T-helper 1 cell treated with Interleukin-12 subunit alpha and Interleukin-12 subunit beta and Interleukin-4 antibody, amounts not matched to agents 30 ng/mL and 1 ng/mL, for 36 hours (primary cell): ENCODE measurements around the gene RUNX2. TPM values are rescaled to one million over a fixed set of nuclear protein-coding genes. Genes with fewer than 3 reads are reported as not detected.

Experiments used
- intact Hi-C: fragments of 100-400 bp; cut with micrococcal nuclease; formaldehyde crosslinking; loops from one replicate; pipeline ENCODE4 v1.15.1; 2024
- total RNA-seq: library from RNA; stranded (reverse); gene quantifications from 2 replicates; pipeline ENCODE4 v1.2.3, GENCODE V29; 2022

Gene RUNX2
- total RNA-seq, 1 donor from 2014 or later = 14.6 TPM

DNA sequence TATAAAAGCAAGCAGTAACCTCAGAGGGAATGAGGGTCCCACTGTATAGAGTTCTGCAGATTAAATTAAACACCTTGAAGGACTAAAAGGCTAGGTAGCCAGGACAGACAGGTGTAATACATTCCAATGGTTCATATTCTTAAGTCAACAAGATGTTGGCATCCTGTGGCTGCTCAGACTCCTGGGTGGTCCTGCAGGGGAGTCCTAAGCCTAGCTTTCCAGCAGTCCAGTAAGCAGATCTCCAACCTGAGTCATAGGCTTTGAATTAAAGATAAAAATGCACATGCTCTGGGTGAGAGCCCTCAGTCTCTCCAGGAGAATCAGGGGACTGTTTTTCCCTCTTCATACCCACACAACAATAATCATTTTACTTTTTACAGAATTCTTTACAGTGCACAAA lies 356.9 kb downstream of the RUNX2 start:
- intact Hi-C loops = no loop called here

DNA sequence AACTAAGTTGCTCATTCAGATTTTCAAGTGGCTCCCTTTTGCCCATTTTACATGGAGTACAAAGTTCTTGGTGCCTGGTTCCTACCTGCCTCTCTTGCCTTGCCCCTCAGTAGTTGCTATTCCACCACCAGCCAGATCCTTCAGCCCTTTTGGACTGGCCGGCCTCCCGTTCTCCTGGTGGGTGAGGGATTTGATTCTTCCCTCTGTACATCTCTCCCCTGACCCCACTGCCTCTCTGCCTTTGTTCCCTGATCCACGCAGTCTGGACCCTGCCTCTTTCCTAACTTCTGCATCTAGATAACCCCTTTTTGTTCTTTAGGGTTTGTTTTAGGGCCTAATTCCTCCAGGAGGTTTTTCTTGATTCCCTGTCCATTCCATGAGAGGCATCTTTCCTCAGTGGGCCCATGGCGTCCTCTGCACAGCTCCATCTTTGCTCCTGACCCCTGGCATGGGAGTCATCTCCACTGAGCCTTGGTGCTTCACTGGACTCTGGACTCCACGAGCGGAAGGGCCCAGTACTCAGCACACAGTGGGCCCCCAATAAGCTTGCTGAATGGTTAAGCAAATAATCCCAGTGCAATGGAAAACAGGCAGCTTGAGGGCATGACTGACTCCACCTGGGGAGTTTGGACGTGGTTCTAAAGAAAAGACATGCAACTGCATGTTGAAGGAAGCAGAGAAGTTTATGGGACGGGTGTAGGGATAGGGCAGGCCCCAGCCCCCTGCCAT lies 358.9 kb downstream of the RUNX2 start:
- intact Hi-C loops = no loop called here

DNA sequence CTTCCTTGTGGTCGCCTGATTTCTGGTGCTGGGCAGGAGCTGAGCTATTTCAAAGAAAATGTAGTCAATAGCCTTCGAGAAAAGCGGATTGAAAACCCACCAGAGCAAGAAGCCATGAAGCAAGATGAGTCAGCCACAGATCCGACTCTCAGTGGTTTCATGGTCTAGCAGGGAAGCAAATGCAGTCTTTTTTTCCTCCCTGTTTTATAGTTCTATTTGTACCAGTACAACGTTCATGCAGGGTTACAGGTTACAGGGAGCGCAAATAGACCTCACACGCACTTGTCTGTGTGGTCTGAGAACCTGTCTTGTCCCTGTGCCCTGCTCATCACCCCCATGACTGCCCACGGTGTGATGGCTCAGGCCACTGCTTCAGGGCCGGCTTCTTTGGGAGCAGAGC lies 359.4 kb downstream of the RUNX2 start:
- intact Hi-C loops = no loop called here

DNA sequence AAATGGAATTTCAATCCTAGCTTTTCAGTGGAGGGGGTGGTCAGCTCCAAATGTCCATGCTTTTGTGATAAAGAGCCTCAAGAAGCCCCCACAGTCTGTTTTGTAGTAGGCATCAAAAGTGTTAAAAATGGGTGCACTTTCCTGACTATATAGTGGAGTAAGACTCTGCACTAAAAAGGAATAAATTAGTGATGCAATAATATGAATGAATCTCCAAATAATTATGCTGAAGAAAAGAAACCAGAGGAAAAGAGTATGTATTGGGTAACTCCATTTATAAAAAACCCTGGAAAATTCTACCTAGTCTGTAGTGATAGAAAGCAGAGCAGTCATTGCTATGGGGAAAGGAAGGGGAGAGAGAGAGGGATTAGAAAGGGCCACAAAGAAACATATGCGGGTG lies 360.1 kb downstream of the RUNX2 start:
- intact Hi-C loops = no loop called here

DNA sequence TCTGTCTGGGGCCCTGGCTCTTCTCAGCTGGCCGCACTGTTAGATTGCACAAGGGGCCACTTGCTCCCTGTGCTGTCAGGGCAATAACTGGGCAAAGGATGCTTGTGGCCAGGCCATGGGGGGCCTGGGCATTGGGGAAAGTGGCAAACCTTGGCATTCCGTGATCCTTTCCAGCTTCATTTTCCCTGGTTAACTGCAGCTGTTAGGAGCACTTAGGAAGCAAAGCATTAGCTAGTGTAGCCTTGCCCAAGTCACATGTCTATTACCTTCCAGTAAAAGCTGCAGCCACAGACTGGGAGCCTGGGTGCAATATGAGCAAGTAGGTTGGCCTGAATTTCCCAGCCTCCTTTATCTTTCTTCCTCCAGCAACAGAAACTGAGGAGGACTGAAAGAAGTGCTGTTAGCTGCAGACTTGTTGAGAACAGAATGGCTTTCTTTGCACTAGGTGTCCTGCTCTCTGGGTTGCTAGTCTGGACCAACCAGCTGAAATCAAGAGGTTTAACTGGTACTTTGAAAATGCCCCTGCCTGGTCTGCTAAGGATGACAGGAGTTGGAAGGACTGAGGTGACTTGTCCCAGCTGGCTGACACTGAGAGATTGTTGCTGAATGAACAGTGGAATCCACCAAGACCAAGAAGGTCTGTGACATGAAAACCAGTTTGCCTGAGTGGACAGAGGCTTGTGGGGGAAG lies 361.9 kb downstream of the RUNX2 start:
- intact Hi-C loops = no loop called here

DNA sequence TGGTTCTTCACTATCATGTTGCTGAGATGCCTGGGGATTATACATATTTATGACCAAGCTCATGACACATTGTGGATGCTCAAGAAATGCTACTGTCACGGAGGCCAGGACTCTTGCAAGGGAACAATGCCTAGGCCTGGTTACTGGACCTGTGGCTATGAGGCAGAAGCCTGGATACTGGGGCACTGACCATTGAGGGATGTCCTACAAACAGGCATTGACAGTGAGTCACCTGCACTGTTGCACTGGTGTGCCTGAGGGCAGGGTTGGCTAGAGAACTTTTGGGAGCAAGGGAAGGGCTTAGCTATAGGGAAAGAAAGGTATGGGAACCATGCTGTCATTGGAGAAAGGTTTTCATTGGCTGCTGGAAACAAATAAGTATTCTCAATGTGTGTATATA lies 362.7 kb downstream of the RUNX2 start:
- intact Hi-C loops = no loop called here

DNA sequence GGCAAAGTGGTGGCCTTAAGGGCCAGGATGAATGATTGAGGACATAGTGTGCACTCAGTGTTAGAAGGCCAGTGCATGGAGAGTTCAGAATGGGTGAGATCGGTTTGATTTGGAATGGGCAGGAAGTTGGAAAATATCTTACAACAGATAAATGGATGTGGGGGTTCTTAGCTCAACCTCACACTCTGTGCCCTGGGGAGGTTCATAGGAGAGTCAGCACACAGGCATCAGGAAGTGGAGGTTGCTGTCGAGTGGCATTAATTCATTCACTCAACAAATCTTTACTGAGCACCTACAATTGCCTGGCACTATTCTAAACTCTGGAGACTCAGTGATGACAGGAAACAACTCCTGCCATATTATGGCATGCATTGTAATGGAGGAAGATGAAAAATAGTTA lies 363.3 kb downstream of the RUNX2 start:
- intact Hi-C loops = no loop called here

DNA sequence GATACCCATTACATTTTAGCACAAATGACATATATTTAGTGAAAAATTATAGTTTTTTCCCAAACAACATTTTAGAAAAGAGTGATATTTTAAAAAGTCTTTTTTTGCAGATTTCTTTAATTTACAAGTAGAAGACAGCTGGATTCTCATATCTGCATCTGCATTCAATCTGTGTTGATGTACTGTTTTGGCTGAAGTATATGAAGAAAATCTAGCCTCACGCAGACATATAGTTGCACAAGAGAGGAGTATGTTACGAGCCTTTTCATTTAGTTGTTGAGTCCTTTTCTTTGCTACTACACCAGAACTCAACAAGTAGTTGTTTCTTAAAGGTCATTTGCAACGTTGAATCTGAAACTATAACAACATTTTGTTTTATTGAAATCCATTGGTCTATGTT lies 363.9 kb downstream of the RUNX2 start:
- intact Hi-C loops = no loop called here

DNA sequence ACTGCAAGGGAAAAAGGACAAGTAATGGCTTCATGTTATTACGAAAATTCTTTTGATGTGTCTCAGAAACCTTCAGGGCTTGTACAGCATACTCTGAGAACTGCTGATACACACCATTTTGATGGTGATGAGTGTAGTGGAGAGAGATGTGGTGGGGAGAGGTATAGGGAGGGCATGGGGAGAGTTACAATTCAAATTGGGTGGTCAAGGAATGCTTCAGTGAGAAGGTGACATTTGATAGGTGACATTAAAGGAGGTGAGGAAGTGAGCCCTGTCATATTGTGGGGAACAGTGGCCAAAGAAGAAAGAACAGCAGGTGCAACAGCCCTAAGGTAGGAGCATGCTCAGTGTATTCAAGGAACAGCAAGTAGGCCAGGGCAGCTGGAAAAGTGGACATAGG lies 368.6 kb downstream of the RUNX2 start:
- intact Hi-C loops = no loop called here

DNA sequence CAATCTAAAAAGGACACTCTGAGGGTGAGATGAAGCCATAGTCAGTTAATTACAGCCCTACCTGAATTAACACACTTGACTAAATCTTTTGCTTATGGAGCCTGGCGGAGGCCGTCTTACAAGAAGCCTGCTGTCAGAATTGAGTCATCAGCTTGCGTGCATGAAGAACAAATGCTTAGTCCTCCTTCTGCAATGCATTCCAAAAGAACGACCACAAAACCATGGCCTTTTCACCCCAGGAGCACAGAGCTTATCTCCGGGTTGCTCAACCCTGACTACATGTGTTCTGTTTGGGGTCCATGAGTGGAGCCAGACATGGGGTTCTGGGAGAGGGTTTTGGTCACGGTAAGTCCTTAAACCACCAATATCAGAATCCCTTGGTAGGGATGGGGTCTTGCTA lies 369.5 kb downstream of the RUNX2 start:
- intact Hi-C loops = no loop called here

DNA sequence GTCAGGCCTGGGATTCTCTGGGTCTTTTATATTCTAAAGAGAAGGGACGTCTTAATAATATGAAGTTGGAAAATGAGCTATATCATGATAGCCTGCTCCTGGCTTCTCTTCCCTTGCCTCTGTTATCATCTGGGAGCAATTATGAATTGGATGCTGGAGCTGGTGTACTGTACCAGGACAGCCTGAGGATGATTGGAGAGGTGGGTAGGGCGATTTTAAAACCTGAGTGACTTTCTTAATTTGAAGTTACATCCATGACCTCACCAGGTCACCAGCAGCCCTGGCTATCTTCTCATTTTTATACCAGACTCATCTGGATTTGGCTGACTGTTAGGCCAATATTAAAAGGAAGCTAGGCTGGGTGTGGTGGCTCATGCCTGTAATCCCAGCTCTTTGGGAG lies 369.9 kb downstream of the RUNX2 start:
- intact Hi-C loops = no loop called here

DNA sequence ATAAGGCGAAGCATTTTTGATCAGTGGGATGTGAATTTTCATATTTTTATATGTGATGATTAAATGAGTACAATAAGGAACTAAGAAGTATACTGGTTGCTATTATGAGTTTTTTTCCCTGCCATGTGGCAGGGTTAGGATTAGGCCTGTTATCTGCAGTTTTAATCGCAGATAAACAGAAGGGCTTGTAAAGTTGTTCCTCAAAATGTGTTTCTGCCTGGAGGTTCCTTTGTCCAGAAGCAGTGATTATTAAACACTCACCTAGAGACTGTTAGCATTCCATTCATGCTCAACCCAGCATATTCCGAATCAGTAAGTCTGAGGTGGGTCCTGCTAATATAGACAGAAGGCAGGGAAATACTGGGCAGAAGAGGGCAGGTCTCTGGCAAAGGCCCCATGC lies 371.5 kb downstream of the RUNX2 start:
- intact Hi-C loops = no loop called here

DNA sequence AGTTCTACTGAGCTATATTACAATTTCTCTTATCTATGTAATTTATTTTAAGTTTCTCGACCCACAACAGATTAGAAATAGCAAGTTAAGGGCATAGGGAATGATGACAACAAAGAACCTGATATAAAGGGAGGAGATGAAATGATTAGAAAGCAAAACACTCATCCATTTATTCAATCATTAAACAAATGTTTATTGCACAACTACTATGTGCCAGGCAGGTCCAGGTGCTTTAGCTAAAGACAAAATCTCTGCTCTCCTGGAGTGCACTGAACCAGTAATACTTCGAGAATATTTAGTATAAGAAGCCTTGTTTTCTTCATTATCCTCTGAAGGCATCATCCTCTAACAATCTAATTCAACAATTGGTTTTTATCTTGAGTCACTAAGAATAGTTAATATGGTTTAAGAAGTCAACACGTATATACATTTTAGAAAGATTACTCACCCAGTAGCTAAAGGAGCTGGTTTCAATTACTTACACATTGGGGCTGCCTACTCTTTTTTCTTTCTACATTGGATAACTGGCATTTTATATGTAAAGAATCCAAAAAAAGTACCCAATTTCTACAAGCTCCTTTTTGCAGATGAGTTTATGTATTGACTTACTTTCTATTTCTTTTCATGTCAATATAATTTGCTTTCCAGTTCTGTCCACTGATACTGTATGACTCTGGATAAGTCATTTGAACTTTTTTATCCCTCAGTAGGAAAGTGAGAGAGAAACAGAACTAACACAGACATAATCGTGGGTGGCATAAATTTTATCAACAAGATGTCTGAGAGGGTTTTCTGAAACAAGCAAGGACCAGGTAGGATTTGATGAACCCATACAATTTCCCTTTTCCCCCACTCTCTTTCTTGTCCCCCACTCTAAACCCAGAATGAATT lies 375.0 kb downstream of the RUNX2 start:
- intact Hi-C loops = no loop called here

DNA sequence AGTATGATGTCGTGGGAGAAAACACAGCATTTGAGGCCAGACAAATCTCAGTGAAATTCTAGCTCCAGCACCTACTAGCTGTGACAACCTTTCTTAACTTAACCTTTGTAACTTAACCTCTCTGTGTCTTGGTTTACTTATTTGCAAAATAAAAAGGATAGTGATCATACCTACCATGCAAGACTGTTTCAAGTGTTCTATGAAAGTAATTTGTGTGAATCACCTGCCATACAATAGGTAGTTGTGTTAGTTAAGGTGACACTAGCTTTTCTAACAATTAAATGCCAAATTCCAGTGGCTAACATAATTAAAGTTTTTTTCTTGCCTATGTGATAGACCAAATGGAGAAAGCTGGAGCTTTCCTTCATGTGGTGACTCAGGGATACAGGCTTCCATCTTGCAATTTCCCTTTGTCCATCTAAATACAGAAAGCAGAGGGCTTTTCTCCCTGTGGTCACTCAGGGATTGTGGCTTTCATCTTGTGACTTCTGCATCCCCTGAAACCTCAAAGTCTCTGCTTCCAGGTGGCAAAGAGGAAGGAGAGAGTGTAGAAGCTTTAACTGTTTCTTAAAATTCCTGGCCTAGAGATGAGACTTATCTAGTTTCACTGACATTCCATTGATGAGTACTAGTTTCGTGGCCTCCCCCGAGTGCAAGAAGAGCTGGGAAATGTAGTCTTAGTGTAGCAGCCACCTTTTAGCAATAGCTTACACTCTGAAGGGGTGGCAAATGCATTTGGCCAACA lies 376.1 kb downstream of the RUNX2 start:
- intact Hi-C loops = no loop called here

DNA sequence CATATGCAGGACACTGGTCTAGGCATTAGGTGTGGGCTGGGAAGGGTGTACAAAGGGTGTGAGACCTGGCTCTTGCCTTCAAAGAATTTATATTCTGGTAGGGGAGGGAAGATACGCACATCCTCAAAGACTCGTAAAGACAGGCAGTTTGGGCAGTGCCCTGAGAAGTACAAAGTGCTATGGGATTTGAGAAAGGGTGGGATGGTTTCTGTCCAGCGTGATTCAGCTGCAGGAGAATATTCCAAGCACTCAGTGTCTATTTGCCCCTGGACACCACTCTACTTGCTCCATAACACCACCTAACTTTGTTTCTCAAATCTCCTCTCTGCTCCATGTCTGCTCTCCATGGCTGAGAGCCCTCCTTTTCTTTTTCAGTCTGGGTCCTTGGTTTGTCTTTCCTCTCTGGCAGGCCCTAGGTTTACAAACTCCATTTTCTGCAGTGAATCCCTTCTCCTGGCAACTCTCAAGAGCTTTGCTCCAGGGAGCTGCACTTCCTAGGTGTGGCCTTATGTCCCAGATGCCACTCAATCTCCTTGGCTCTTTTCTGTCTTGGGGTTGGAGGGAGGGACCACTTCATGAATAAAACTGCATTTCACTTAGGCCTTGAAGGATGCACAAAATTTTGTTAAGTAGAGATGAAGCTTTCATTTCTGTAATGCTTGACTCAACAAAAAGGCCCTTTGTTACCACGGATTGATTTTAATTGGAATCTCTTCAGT lies 377.2 kb downstream of the RUNX2 start:
- intact Hi-C loops = loop anchor here (5.0 kb wide), 1 partner anchor 43 kb away; no protein-coding TSS in a partner anchor

DNA sequence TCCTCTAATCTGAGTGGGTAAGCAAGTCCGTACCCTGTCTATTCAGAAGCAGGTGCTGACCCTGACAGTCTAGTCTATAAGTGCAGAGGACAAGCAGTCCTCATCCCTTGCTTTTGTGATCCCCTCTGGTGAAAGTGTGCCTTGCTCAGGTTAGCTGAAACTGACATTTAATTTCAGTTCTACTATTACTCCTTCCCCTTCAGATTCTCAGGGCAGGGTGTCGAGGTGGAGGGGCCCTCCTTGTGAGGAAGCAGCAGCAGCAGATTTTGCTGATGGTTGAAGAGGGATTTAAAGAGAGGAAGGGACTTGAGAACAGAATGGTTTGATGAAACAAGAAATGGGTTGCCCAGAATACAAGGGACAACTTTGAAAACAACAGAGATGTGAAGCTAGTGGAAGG lies 378.2 kb downstream of the RUNX2 start:
- intact Hi-C loops = loop anchor here (5.0 kb wide), 1 partner anchor 44 kb away; no protein-coding TSS in a partner anchor

DNA sequence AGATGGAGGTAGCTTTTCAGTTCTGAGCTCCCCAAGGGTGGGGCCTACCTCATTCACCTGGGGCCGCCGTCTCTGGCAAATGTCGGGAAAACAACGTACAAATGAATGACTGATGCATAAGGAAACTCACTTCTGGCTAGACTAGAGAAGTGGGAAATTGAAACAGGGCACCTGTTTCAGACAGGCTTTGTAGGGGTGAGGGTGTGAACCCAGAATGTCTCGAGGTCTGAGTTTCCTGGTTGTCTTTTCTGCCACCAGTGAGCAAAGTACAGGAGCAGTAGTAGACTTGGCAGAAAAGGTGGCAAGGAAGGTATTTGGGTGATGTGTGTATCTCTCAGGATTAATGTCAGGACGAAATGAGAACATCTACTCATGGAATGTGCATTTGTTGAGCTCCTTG lies 379.0 kb downstream of the RUNX2 start:
- intact Hi-C loops = loop anchor here (5.0 kb wide), 1 partner anchor 45 kb away; no protein-coding TSS in a partner anchor

DNA sequence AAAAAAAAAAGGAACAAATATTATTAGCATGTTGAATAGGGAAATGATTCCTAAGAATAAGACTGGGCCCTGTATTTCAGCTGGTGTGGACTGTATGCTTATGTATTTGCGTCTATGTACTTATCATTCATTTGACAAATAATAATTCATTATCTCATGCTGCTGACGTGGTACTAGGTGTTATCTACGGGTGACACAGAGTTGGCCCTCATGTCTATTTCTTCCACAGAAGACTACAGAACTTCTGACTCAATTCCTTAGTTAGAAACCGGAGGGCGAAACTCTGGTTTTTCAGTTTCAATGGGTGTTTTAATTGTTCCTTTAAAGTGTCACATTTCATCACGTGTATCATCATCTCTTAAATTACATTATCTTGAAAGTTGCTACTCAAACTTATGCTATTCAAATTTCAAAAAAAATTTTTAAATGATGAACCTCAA lies 381.7 kb downstream of the RUNX2 start:
- intact Hi-C loops = loop anchor here (1.0 to 10.0 kb wide), 6 partner anchors 48 to 778 kb away; partner anchors contain the start of gene CLIC5

DNA sequence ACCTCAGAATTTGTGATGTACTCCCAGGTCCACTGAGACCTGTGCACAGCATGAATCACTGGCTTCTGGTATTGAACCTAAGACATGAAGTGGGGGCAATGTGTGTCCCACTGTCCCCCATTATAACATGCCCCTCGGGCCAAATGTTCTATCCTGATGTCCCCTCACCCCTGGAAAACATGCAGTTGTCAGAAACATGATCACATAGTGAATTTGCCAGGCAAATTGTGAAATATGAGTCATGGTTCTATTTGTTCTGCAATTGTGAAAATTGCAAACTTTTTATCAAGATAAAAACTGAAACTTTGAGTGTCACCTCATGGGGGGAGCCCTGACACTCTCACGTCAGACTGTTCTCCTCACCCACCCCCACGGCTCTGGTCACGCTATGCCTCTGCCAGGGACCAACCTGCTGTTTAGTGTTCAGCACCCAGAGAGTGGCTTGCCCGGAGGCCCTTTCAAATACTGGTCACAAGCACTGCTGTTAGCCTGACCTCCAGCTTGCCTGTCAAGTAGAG lies 382.2 kb downstream of the RUNX2 start:
- intact Hi-C loops = loop anchor here (1.0 to 10.0 kb wide), 5 partner anchors 124 to 778 kb away; partner anchors contain the start of gene CLIC5

DNA sequence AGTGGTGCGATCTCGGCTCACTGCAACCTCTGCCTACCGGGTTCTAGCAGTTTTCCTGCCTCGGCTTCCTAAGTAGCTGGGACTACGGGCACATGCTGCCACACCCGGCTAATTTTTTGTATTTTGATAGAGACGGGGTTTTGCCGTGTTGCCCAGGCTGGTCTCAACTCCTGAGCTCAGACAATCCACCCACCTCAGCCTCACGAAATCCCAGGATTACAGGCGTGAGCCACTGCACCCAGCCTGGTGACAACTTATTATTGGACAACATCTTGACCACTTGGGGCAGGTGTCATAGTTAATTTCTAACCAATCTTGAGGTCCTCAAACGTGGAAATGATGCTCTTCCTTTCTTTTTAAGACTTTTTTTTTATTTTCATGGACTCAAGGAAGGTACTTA lies 383.9 kb downstream of the RUNX2 start:
- intact Hi-C loops = loop anchor here (5.0 to 10.0 kb wide), 4 partner anchors 303 to 780 kb away; partner anchors contain the start of gene CLIC5
